Measurements from ENCODE around the gene NDEL1. TPM values are rescaled to one million over a fixed set of nuclear protein-coding genes. Genes with fewer than 3 reads are reported as not detected.

Gene NDEL1
- total and polyA plus RNA-seq, 9 of the 15 experiments (the other 6 are each of a cell fraction or from before 2014, with no cell fraction given): 0.86 to 30.5 (median 22.7) TPM

- TF ChIP-seq NR4A1 (CRISPR knock-in tag; IDR thresholded peaks at IDR 0.05) (no peak), NR4A1 (tag; IDR thresholded peaks at IDR 0.05) (no peak), MTA1 (IDR thresholded peaks at IDR 0.05; ENCODE audit: borderline replicate concordance) (no peak), TARDBP (IDR thresholded peaks at IDR 0.05) (no peak), MAFF (IDR thresholded peaks at IDR 0.05; ENCODE audit: low read length) (no peak), SMAD2 (IDR thresholded peaks at IDR 0.05; ENCODE audit: low read depth, low read length) (no peak), ZNF311 (CRISPR knock-in tag; IDR thresholded peaks at IDR 0.05) (no peak), RAD51 (IDR thresholded peaks at IDR 0.05; ENCODE audit: borderline replicate concordance, low read depth) (no peak), ZNF253 (CRISPR knock-in tag; conservative IDR thresholded peaks at IDR 0.05) (no peak), ZNF197 (CRISPR knock-in tag; IDR thresholded peaks at IDR 0.05; ENCODE audit: low read depth) (no peak), ZNF586 (CRISPR knock-in tag; conservative IDR thresholded peaks at IDR 0.05) (no peak), YY1 (IDR thresholded peaks at IDR 0.05; ENCODE audit: borderline replicate concordance in 1 of 3, control insufficient read depth in 1 of 3, extremely low read depth in 1 of 3, insufficient read depth in 3 of 3, insufficient read length in 1 of 3, insufficient replicate concordance in 2 of 3, low read depth in 1 of 3, low read length in 2 of 3) (no peak), TCF7 (IDR thresholded peaks at IDR 0.05; ENCODE audit: borderline replicate concordance) (no peak), SOX6 (IDR thresholded peaks at IDR 0.05) (peak; percentile 59; the same call in 1 of the 2 replicates), ELK1 (CRISPR knock-in tag; IDR thresholded peaks at IDR 0.05) (no peak), ZNF77 (CRISPR knock-in tag; IDR thresholded peaks at IDR 0.05) (no peak), MECOM (CRISPR knock-in tag; IDR thresholded peaks at IDR 0.05) (peak; percentile 64; the same call in 1 of the 2 replicates), KLF1 (tag; IDR thresholded peaks at IDR 0.05) (no peak), SREBF1 (IDR thresholded peaks at IDR 0.05; ENCODE audit: borderline replicate concordance, low read depth, low read length) (no peak), E2F5 (CRISPR knock-in tag; IDR thresholded peaks at IDR 0.05) (no peak), EP400 (IDR thresholded peaks at IDR 0.05) (no peak; the same call in 1 of the 2 replicates), ILF3 (IDR thresholded peaks at IDR 0.05; ENCODE audit: borderline replicate concordance) (no peak), TCF3 (CRISPR knock-in tag; IDR thresholded peaks at IDR 0.05) (peak; percentile 74), ZNF764 (CRISPR knock-in tag; IDR thresholded peaks at IDR 0.05; ENCODE audit: low read depth) (no peak), NEUROD1 (IDR thresholded peaks at IDR 0.05; ENCODE audit: borderline replicate concordance, low read depth, low read length, partially characterized antibody) (no peak), ZNF445 (CRISPR knock-in tag; IDR thresholded peaks at IDR 0.05; ENCODE audit: low read depth) (no peak), MXI1 (IDR thresholded peaks at IDR 0.05; ENCODE audit: low read depth, low read length) (no peak)
- TF ChIP-seq, protein P1, sequence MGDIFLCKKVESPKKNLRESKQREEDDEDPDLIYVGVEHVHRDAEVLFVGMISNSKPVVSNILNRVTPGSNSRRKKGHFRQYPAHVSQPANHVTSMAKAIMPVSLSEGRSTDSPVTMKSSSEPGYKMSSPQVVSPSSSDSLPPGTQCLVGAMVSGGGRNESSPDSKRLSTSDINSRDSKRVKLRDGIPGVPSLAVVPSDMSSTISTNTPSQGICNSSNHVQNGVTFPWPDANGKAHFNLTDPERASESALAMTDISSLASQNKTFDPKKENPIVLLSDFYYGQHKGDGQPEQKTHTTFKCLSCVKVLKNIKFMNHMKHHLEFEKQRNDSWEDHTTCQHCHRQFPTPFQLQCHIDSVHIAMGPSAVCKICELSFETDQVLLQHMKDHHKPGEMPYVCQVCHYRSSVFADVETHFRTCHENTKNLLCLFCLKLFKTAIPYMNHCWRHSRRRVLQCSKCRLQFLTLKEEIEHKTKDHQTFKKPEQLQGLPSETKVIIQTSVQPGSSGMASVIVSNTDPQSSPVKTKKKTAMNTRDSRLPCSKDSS (IDR thresholded peaks at IDR 0.05; ENCODE audit: low read depth, partially characterized antibody): no peak
These were observed 622 bp downstream of the NDEL1 start (continued) for GRCh38 chr17:8436169-8436843.

Measured in K562 (cell line).